Uterus (tissue), 2 donors: Measurements from ENCODE around the gene UCK2.

Source experiments
- CTCF ChIP-seq, 4 experiments: fragments of 200-600 bp in 2 of 4; fragments of 450-650 bp in 2 of 4; sonication (generic) in 2 of 4; IDR thresholded peaks; one replicate each; pipeline ENCODE4 v1.5.1; 2016 to 2019; ENCODE audit warnings: antibody characterized with exemption in 4 of 4, mild to moderate bottlenecking in 2 of 4, moderate library complexity in 1 of 4
- POLR2A ChIP-seq, 2 donors: fragments of 450-650 bp; IDR thresholded peaks; one replicate each; pipeline ENCODE4 v1.6.1; 2016; ENCODE audit warnings: antibody characterized with exemption in 2 of 2, mild to moderate bottlenecking in 1 of 2, moderate library complexity in 1 of 2

GRCh38 chr1:165816826-165817497 lies 10.5 kb upstream of the UCK2 start:
- TF ChIP-seq CTCF (IDR thresholded peaks at IDR 0.05) (no peak), POLR2A (IDR thresholded peaks at IDR 0.05) (no peak)
